Upper lobe of right lung (tissue), 1 donor: ENCODE data around the gene MRPS27. TPM values are rescaled to one million over a fixed set of nuclear protein-coding genes. Genes with fewer than 3 reads are reported as not detected.

Source experiments
- ATAC-seq: fragments of 200-7000 bp; cut with Tn5 transposase; one replicate; pipeline ENCODE4 v1.9.1; 2020; ENCODE audit warnings: mild to moderate bottlenecking, moderate library complexity
- DNase-seq: peaks from one replicate; pipeline ENCODE4 v3.0.0-alpha.2; 2020
- H3K27ac ChIP-seq: fragments of 200-600 bp; one replicate; pipeline ENCODE4 v1.8.0; 2022
- H3K27me3 ChIP-seq: fragments of 200-600 bp; one replicate; pipeline ENCODE4 v1.8.0; 2022; ENCODE audit warnings: mild to moderate bottlenecking
- H3K36me3 ChIP-seq: fragments of 200-600 bp; one replicate; pipeline ENCODE4 v1.8.0; 2022
- H3K4me1 ChIP-seq: fragments of 200-600 bp; one replicate; pipeline ENCODE4 v1.8.0; 2022
- H3K4me3 ChIP-seq: fragments of 200-600 bp; one replicate; pipeline ENCODE4 v1.8.0; 2022; ENCODE audit warnings: mild to moderate bottlenecking
- H3K9me3 ChIP-seq: fragments of 200-600 bp; one replicate; pipeline ENCODE4 v1.8.0; 2022
- CTCF ChIP-seq: fragments of 200-600 bp; IDR thresholded peaks from one replicate; pipeline ENCODE4 v1.8.0; 2022; ENCODE audit warnings: antibody characterized with exemption
- intact Hi-C: fragments of 100-400 bp; cut with DNase I; formaldehyde crosslinking; loops from one replicate; pipeline ENCODE4 v1.11.0; 2022
- total RNA-seq: library from RNA; stranded (reverse); fragmentation: NEBNext Ultra II Directional; extraction: Animal tissue kit (Norgen Biotek cat#: 25700); gene quantifications from one replicate; pipeline ENCODE4 v1.2.1, GENCODE V29; 2021
- donor health status: DM: no; HTN: yes; CAD: no; lungs with severe emphysema.

Gene MRPS27
- total RNA-seq, 1 donor from 2014 or later, result 34.2 TPM

- intact Hi-C loops, result no loop called here
- Histone ChIP-seq H3K27me3 (no peaks in the 10 kb centered on the region), H3K4me3 (no peak overlapping the region), H3K9me3 (no peaks in the 10 kb centered on the region), H3K4me1 (peaks cover 9% of the 10 kb centered on the region), H3K36me3 (no peaks in the 10 kb centered on the region), H3K27ac (no peak overlapping the region)
- no peak for DNase-seq
- TF ChIP-seq CTCF, result no peak
- ATAC-seq, result no peak
Measured at GRCh38 chr5:72206994-72207393, 113.0 kb downstream of the MRPS27 start.

GRCh38 chr5:72206160-72206559 lies 113.9 kb downstream of the MRPS27 start:
- no peak overlapping the region for H3K4me3 ChIP-seq
- ATAC-seq (no peak), DNase-seq (no peak)
- H3K27ac ChIP-seq, result no peak overlapping the region
- H3K4me1 ChIP-seq, result peaks cover 8% of the 10 kb centered on the region
- H3K36me3 ChIP-seq, result no peaks in the 10 kb centered on the region
- no peaks in the 10 kb centered on the region for H3K27me3 ChIP-seq
- TF ChIP-seq CTCF, result no peak
- intact Hi-C loops, result no loop called here
- H3K9me3 ChIP-seq, result no peaks in the 10 kb centered on the region

GRCh38 chr5:72205431-72206009 lies 114.5 kb downstream of the MRPS27 start:
- Histone ChIP-seq H3K9me3 (no peaks in the 10 kb centered on the region), H3K4me1 (peaks cover 1% of the 10 kb centered on the region), H3K36me3 (no peaks in the 10 kb centered on the region), H3K27me3 (no peaks in the 10 kb centered on the region), H3K27ac (no peak overlapping the region), H3K4me3 (no peak overlapping the region)
- DNase-seq (no peak), ATAC-seq (no peak)
- intact Hi-C loops, result no loop called here
- no peak for TF ChIP-seq CTCF

- H3K36me3 ChIP-seq, result no peaks in the 10 kb centered on the region
- ATAC-seq (no peak), DNase-seq (no peak)
- no peak for TF ChIP-seq CTCF
- no peaks in the 10 kb centered on the region for H3K9me3 ChIP-seq
- no peaks in the 10 kb centered on the region for H3K27me3 ChIP-seq
- no peak overlapping the region for H3K27ac ChIP-seq
- no peaks in the 10 kb centered on the region for H3K4me1 ChIP-seq
- intact Hi-C loops, result no loop called here
- H3K4me3 ChIP-seq, result no peak overlapping the region
Measured at GRCh38 chr5:72204946-72205345, 115.1 kb downstream of the MRPS27 start.

- H3K4me3 ChIP-seq, result no peak overlapping the region
- ATAC-seq (no peak), DNase-seq (no peak)
- no peaks in the 10 kb centered on the region for H3K27me3 ChIP-seq
- H3K27ac ChIP-seq, result no peak overlapping the region
- H3K36me3 ChIP-seq, result no peaks in the 10 kb centered on the region
- no peaks in the 10 kb centered on the region for H3K9me3 ChIP-seq
- intact Hi-C loops, result no loop called here
- H3K4me1 ChIP-seq, result no peaks in the 10 kb centered on the region
- no peak for TF ChIP-seq CTCF
Measured at GRCh38 chr5:72203251-72203845, 116.7 kb downstream of the MRPS27 start.
